B cell (primary cell): ENCODE data around the gene KRT9. TPM values are rescaled to one million over a fixed set of nuclear protein-coding genes. Genes with fewer than 3 reads are reported as not detected.

Experiments
- ATAC-seq: fragments of 200-7000 bp; cut with Tn5 transposase; one replicate; pipeline ENCODE4 v1.10.0; 2021; ENCODE audit warnings: low read depth, mild to moderate bottlenecking, moderate number of reproducible peaks, moderate library complexity
- CTCF ChIA-PET: fragments of 350-600 bp; sonication (Branson Sonifier 250); formaldehyde crosslinking; loops from one replicate; lab custom pipeline; 2021; ENCODE audit warnings: antibody characterized with exemption, inconsistent platforms; lab: Charles Lee
- POLR2A ChIA-PET: fragments of 350-600 bp; sonication (Branson Sonifier 250); formaldehyde crosslinking; loops from one replicate; lab custom pipeline; 2021; ENCODE audit warnings: antibody characterized with exemption; lab: Charles Lee
- DNase-seq: peaks from one replicate; pipeline ENCODE4 v3.0.0; 2013
- H2AFZ ChIP-seq: 2 replicates; pipeline ENCODE4 v1.6.1; 2012; ENCODE audit warnings: mild to moderate bottlenecking, low read depth, low read length; ENCODE audit not compliant: insufficient read depth, poor library complexity, severe bottlenecking
- H3K27ac ChIP-seq, 2 donors: 1 replicate in 1 of 2; 2 replicates in 1 of 2; pipeline ENCODE4 v1.5.1; 2012 to 2013; ENCODE audit warnings: low read length in 2 of 2, mild to moderate bottlenecking in 2 of 2, moderate library complexity in 1 of 2
- H3K27me3 ChIP-seq, 4 experiments: fragments of 200-600 bp in 1 of 4; sonication (generic) in 1 of 4; replicated peaks in 1 of 4; 1 replicate in 2 of 4; 2 replicates in 2 of 4; pipeline versions ENCODE4 v1.6.1 to v1.7.0; 2013 to 2016; ENCODE audit warnings: low read length in 3 of 4, mild to moderate bottlenecking in 2 of 4, mixed read lengths in 1 of 4, moderate library complexity in 1 of 4; ENCODE audit not compliant: insufficient read depth in 4 of 4, control insufficient read depth in 3 of 4; ENCODE audit errors: control extremely low read depth in 1 of 4
- H3K36me3 ChIP-seq, 2 experiments: replicated peaks in 1 of 2; 1 replicate in 1 of 2; 2 replicates in 1 of 2; pipeline versions ENCODE4 v1.6.1 to v1.7.1; 2013; ENCODE audit warnings: low read length in 1 of 2; ENCODE audit not compliant: insufficient read depth in 2 of 2, control insufficient read depth in 1 of 2; ENCODE audit errors: control extremely low read depth in 1 of 2, extremely low read depth in 1 of 2
- H3K4me1 ChIP-seq, 2 donors: fragments of 200-600 bp in 1 of 2; sonication (generic) in 1 of 2; 1 replicate in 1 of 2; 2 replicates in 1 of 2; pipeline versions ENCODE4 v1.5.1 to v1.6.1; 2013 to 2017; ENCODE audit warnings: low read length in 2 of 2; ENCODE audit not compliant: control insufficient read depth in 2 of 2, insufficient read depth in 2 of 2
- H3K4me2 ChIP-seq: replicated peaks from 2 replicates; pipeline ENCODE3; 2012; ENCODE audit warnings: mild to moderate bottlenecking, low read depth, low read length; ENCODE audit not compliant: poor library complexity, severe bottlenecking
- H3K4me3 ChIP-seq, 5 experiments: fragments of 200-600 bp in 1 of 5; sonication (generic) in 1 of 5; 1 replicate in 3 of 5; 2 replicates in 2 of 5; pipeline versions ENCODE4 v1.5.1 to v1.7.0; 2011 to 2016; ENCODE audit warnings: low read length in 4 of 5, mild to moderate bottlenecking in 4 of 5, low read depth in 2 of 5, control low read depth in 1 of 5, moderate library complexity in 1 of 5; ENCODE audit not compliant: insufficient read depth in 1 of 5; ENCODE audit errors: control extremely low read depth in 1 of 5, extremely low read depth in 1 of 5
- H3K79me2 ChIP-seq: fragments of 200-600 bp; sonication (generic); one replicate; pipeline ENCODE4 v1.6.0; 2016; ENCODE audit warnings: low read length; ENCODE audit not compliant: control insufficient read depth, insufficient read depth
- H3K9ac ChIP-seq: fragments of 200-600 bp; sonication (generic); 2 replicates; pipeline ENCODE4 v1.6.1; 2017; ENCODE audit warnings: mild to moderate bottlenecking, low read length, moderate library complexity
- H3K9me3 ChIP-seq, 3 donors: one replicate each; pipeline versions ENCODE4 v1.6.1 to v1.7.1; 2013; ENCODE audit warnings: low read length in 2 of 3; ENCODE audit not compliant: control insufficient read depth in 2 of 3, insufficient read depth in 1 of 3; ENCODE audit errors: control extremely low read depth in 1 of 3
- H4K20me1 ChIP-seq: 2 replicates; pipeline ENCODE4 v1.6.0; 2012; ENCODE audit warnings: mild to moderate bottlenecking, low read length; ENCODE audit not compliant: insufficient read depth, control insufficient read depth, poor library complexity, severe bottlenecking
- H3K27ac Mint-ChIP-seq: one replicate; pipeline ENCODE4 v1.8.0; 2021; ENCODE audit warnings: mixed read lengths
- H3K27me3 Mint-ChIP-seq: one replicate; pipeline ENCODE4 v1.8.0; 2021; ENCODE audit warnings: mixed read lengths
- H3K4me1 Mint-ChIP-seq: one replicate; pipeline ENCODE4 v1.8.0; 2021; ENCODE audit warnings: mixed read lengths
- H3K4me3 Mint-ChIP-seq: one replicate; pipeline ENCODE4 v1.8.0; 2021; ENCODE audit warnings: mixed read lengths
- H3K9me3 Mint-ChIP-seq: one replicate; pipeline ENCODE4 v1.8.0; 2022; ENCODE audit warnings: mixed read lengths; ENCODE audit not compliant: insufficient read depth
- CTCF ChIP-seq: fragments of 200-600 bp; IDR thresholded peaks from one replicate; pipeline ENCODE4 v1.8.0; 2022; ENCODE audit warnings: antibody characterized with exemption, mild to moderate bottlenecking
- EZH2 ChIP-seq: IDR thresholded peaks from 2 replicates; pipeline ENCODE4 v1.6.1; 2012; ENCODE audit warnings: borderline replicate concordance, low read depth, mild to moderate bottlenecking, moderate library complexity, low read length; ENCODE audit not compliant: insufficient read depth, poor library complexity, severe bottlenecking
- WGBS: methylation state at CpG from one replicate; pipeline ENCODE4 v1.1.5; 2013; ENCODE audit warnings: missing lambda C conversion rate; ENCODE audit not compliant: insufficient coverage; 5-methylcytosine and 5-hydroxymethylcytosine counted together
- intact Hi-C: fragments of 100-400 bp; cut with micrococcal nuclease; formaldehyde crosslinking; loops from one replicate; pipeline ENCODE4 v1.10.0; 2022
- polyA plus RNA-seq: library from polyadenylated mRNA; depleted of rRNA; stranded (reverse); fragments of >200 nt; gene quantifications from 2 replicates; pipeline ENCODE4 v1.2.3, GENCODE V29; 2012
- total RNA-seq, 2 donors: library from RNA; stranded (reverse); fragments of 120-200 nt in 1 of 2; gene quantifications; 1 replicate in 1 of 2; 2 replicates in 1 of 2; pipeline versions ENCODE4 v1.2.3 to v1.2.4, GENCODE V29; 2013 to 2022

Gene KRT9
- total and polyA plus RNA-seq, 2 donors (not counting 1 experiment from before 2014, with no cell fraction given), result not detected

- Histone ChIP-seq H4K20me1 (no peaks in the 10 kb centered on the region), H3K27ac (no peak overlapping the region), H3K27me3 (peaks cover 0 to 37% (median 6%) of the 10 kb centered on the region in 4 experiments), H3K4me2 (no peak overlapping the region), H3K9me3 (peaks cover 0 to 6% (median 0%) of the 10 kb centered on the region in 3 donors), H3K79me2 (no peaks in the 10 kb centered on the region), H3K4me3 (no peak overlapping the region), H3K4me1 (peaks cover 8 to 13% of the 10 kb centered on the region in 2 donors), H2AFZ (no peak overlapping the region), H3K9ac (no peak overlapping the region), H3K36me3 (no peaks in the 10 kb centered on the region)
- H3K27me3 Mint-ChIP-seq, result peaks cover 56% of the 10 kb centered on the region
- no peaks in the 10 kb centered on the region for H3K9me3 Mint-ChIP-seq
- no peak overlapping the region for H3K27ac Mint-ChIP-seq
- POLR2A ChIA-PET, result no interaction called here
- no peak for DNase-seq
- CTCF ChIA-PET, result interaction anchor here (0.8 kb wide), 1 partner anchor 110 kb away, joined by 3 read pairs; no protein-coding TSS in a partner anchor
- whole genome bisulfite sequencing, result 88% methylated on average over 2 of the region's 4 CpGs
- TF ChIP-seq CTCF, result no peak
- no peak for TF ChIP-seq EZH2
- intact Hi-C loops, result no loop called here
- H3K4me1 Mint-ChIP-seq, result peaks cover 8% of the 10 kb centered on the region
- ATAC-seq, result no peak
- H3K4me3 Mint-ChIP-seq, result no peak overlapping the region
Observed at GRCh38 chr17:41553176-41553575, 18.7 kb downstream of the KRT9 start.

- ChIA-PET CTCF (interaction anchor here (0.8 kb wide), 1 partner anchor 110 kb away, joined by 3 read pairs; no protein-coding TSS in a partner anchor), POLR2A (no interaction called here)
- H4K20me1 ChIP-seq, result no peaks in the 10 kb centered on the region
- ATAC-seq, result no peak
- intact Hi-C loops, result no loop called here
- no peak for DNase-seq
- Mint-ChIP-seq H3K9me3 (no peaks in the 10 kb centered on the region), H3K27ac (no peak overlapping the region), H3K4me1 (peaks cover 8% of the 10 kb centered on the region), H3K4me3 (no peak overlapping the region), H3K27me3 (peaks cover 58% of the 10 kb centered on the region)
- no peak overlapping the region for H3K9ac ChIP-seq
- peaks cover 8 to 13% of the 10 kb centered on the region in 2 donors for H3K4me1 ChIP-seq
- peaks cover 0 to 42% (median 7%) of the 10 kb centered on the region in 4 experiments for H3K27me3 ChIP-seq
- H3K4me2 ChIP-seq, result no peak overlapping the region
- H3K4me3 ChIP-seq, result no peak overlapping the region
- WGBS, result 80% methylated on average over 5 of the region's 5 CpGs
- no peak overlapping the region for H3K27ac ChIP-seq
- no peaks in the 10 kb centered on the region for H3K79me2 ChIP-seq
- H2AFZ ChIP-seq, result no peak overlapping the region
- H3K9me3 ChIP-seq, result peaks cover 0 to 10% (median 0%) of the 10 kb centered on the region in 3 donors
- H3K36me3 ChIP-seq, result no peaks in the 10 kb centered on the region
- no peak for TF ChIP-seq EZH2
- no peak for TF ChIP-seq CTCF
Observed at GRCh38 chr17:41552455-41552854, 19.4 kb downstream of the KRT9 start.
